A549 treated with Mapracorat at 1 μM for 4 hours (cell line): ENCODE results near the gene FAM32A. TPM values are rescaled to one million over a fixed set of nuclear protein-coding genes. Genes with fewer than 3 reads are reported as not detected.

Source experiments
- total RNA-seq: library from RNA; stranded (reverse); fragments of 200-300 nt; extraction: Qiagen RNA extraction; gene quantifications from 5 replicates; pipeline ENCODE4 v1.2.3, GENCODE V29; 2022

The FAM32A gene
- 93.0 to 102 TPM (median 95.1 TPM) in 5 replicates for total RNA-seq

DNA sequence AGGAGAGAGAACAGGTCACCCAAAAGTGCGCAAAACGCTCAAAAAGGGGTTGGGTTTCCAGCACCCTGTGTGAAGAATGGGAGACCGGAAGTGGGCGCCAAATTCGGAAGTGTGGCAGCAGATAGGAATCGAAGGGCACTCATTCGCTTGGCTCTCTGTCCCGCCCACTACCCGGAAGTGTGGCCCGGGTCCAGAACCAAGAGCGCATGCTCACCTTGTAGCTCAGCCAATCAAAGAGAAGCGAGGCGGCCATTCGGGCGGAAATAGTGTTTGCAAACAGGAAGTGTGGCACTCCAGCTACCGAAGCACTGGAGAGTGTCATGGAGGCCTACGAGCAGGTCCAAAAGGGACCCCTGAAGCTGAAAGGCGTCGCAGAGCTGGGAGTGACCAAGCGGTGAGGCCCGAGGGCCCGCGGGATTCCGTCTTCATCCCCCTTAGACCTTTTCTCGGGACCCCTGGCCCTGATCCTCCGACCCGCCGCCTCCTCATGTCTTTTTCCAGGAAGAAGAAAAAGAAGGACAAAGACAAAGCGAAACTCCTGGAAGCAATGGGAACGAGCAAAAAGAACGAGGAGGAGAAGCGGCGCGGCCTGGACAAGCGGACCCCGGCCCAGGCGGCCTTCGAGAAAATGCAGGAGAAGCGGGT lies at the start of gene FAM32A:
FAM32A (plus strand) TSS at position 288 of the 645 bp plus-strand sequence; CDS start at position 321, 33 bp downstream.

DNA sequence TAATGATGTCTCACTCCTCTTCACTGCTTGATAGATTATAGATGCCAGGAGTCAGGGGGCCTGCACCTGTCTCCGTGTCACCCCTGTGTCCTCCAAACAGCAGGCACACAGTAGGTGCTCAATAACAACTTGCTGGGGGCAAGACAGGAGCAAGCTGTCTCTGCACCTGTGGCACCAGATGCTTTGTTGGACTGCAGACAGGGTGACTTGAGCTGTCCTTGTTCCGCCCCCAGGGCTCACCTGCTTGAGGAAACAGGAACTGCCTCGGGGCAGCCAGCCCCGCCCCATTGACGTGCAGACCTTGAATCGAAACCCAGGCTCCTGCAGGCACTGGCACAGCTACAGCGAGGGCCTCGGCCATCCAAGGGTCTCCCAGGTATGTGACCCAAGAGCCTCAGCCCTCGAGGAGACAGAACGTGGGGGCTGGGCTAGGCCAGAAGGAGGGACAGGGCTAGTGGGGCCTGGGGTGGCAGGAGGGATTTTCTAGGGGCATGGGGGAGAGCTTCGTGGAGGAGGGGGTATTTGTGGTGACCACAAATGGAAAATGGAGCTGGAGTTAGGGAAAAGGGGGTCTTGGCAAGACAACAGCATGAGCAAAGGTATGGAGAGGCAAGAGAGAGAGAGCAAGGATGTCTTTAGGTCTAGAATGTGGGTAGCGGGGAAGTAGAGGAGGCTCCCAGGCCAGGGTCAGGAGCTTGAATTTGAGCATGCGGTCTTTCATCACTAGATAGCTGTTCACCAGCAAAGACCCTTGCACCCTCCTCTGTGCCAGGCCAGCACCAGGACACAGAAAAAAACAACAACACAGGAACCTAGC lies 41.6 kb upstream of the FAM32A start, which contains the start of gene HSH2D:
HSH2D (plus strand) TSS at position 287 of the 817 bp plus-strand sequence. CDS start 5,066 bp downstream, outside the sequence.

DNA sequence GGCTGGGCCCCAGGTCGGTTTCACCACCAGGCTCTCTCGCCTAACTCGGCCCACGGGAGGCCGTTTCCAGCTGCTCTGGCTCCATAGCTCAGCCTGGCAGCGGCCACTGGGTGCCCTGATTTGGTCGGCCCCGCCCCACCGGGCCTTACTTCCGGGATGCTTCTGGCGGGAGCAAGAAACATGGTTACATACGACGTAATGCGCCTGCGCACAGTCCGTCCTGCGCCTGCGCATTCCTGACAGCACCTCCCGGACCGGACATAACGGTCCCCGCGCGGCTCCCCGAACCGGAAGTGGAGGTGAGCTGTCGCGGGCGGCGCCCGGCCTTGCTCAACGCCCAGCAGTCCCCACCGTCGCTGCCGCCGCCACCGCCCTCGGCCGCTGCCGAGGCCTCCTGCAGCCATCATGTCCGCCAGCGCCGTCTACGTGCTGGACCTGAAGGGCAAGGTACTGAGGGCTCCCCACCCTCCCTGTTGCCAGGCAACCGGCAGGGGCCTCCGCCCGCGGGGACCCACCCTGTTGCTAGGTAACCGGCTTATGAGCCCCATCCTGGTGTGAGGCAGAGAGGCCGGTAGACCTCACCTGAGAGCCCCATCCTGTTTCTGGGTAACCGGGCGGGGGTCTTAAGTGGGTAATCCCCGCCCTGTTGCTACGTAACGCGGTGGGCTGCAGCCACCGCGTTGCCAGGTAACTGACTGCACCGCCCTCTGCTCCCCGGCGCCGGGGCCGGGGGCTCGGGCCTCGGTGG lies 12.6 kb downstream of the FAM32A start, which contains the start of gene AP1M1:
AP1M1 (plus strand) TSS at position 290 of the 748 bp plus-strand sequence; CDS start at position 406, 116 bp downstream.

Other genes starting within 250 kb of the FAM32A start
- gene OR10H4, start 236.4 kb upstream of the FAM32A start, total RNA-seq, result not detected in 5 replicates
- 385 to 500 TPM (median 468 TPM) in 5 replicates for gene TPM4, start 108.9 kb upstream of the FAM32A start, total RNA-seq
- 47.1 to 83.7 TPM (median 48.3 TPM) in 5 replicates for gene RAB8A, start 73.5 kb upstream of the FAM32A start, total RNA-seq
- 0.08 to 0.12 TPM (median 0.09 TPM) in 3 of 5 replicates, not detected in the others for gene HSH2D, start 41.7 kb upstream of the FAM32A start, total RNA-seq
- not detected in 5 replicates for gene CIB3, start 11.9 kb upstream of the FAM32A start, total RNA-seq
- gene AP1M1, start 12.5 kb downstream of the FAM32A start, total RNA-seq, result 55.4 to 68.7 TPM (median 67.7 TPM) in 5 replicates
- 14.6 to 29.9 TPM (median 29.3 TPM) in 5 replicates for gene KLF2, start 139.4 kb downstream of the FAM32A start, total RNA-seq